GM18868 (cell line): ENCODE results near the gene CEACAM3.

Source experiments
- ATAC-seq: cut with Tn5 transposase; IDR thresholded peaks from one replicate; pipeline ENCODE4 v1.9.1; 2021; ENCODE audit warnings: mild to moderate bottlenecking, moderate library complexity; ENCODE audit not compliant: unreplicated experiment

CEACAM3 gene

DNA sequence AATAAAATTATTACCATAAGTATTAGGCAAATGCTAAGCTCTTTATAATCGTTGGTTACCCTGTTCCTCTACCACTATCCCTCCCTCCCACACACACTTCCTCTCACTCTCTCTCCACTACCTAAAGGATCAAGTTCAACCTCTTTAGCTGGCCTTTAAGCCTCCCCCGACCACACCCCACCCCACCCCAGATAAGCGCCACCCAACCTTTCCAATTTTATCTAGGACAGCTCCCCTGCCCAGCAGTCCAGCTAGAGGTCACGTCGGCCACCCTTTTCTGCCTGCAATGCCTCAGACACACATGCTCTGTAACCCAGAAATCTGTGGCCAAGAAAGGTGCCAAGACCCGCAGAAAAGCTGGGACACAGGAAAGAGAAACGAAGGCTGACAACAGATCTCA lies 47.0 kb downstream of the CEACAM3 start:
- no peak for ATAC-seq

DNA sequence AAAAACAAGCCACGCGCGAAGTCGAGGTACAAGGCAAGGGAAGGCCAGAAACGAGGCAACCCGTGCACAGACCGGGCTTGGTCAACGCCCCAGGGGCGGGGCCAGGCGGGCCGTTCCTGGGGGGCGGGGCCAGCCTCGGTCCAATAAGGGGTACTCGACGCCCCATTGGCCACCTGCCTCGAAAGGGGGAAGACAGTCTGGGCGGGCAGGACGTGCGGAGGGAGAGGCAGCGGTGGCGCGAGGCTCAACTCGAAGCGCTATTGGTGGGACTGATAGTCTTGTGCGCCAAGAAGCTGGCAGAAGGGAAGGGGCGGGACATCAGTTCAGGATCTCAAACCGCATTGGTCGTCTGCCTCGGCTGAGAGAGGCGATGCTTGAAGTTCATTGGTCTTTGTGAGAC lies 48.2 kb downstream of the CEACAM3 start, which contains the start of gene LYPD4:
LYPD4 (minus strand) TSS at position 83 of the 400 bp plus-strand sequence. CDS start 5,398 bp downstream, outside the sequence.
- ATAC-seq: no peak

DNA sequence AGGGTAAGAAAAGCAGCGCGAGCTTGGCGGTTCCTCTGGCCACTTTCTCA lies 48.4 kb downstream of the CEACAM3 start, which contains the start of gene DMRTC2:
DMRTC2 (plus strand) TSS at position 42 of the 50 bp plus-strand sequence. CDS start 2,387 bp downstream, outside the sequence.
- ATAC-seq: no peak

DNA sequence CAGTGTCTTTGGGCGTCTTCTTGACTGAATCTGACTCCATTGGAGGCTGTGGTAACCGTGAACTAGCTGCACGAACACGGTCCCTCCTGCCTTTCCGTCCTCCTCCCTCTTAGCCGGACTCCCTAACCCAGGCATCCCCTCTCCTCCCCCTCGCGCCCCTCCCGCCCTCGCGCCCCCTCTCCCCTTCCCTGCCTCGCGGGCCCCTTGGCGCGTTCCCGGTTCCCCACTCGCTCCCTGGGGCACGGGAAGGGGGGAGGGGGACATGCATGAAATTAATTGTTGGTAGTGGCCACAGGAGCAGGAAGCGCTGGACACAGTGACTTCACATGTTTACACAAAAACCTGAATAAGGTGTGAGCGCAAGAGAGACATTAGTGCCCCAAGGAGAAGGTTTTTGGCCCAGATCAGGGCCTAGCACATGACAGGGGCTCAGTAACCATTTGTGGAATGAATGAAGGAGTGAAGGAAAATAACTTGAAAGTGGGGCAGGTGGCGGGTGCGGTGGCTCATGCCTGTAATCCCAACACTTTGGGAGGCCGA lies 48.7 kb downstream of the CEACAM3 start:
- no peak for ATAC-seq

DNA sequence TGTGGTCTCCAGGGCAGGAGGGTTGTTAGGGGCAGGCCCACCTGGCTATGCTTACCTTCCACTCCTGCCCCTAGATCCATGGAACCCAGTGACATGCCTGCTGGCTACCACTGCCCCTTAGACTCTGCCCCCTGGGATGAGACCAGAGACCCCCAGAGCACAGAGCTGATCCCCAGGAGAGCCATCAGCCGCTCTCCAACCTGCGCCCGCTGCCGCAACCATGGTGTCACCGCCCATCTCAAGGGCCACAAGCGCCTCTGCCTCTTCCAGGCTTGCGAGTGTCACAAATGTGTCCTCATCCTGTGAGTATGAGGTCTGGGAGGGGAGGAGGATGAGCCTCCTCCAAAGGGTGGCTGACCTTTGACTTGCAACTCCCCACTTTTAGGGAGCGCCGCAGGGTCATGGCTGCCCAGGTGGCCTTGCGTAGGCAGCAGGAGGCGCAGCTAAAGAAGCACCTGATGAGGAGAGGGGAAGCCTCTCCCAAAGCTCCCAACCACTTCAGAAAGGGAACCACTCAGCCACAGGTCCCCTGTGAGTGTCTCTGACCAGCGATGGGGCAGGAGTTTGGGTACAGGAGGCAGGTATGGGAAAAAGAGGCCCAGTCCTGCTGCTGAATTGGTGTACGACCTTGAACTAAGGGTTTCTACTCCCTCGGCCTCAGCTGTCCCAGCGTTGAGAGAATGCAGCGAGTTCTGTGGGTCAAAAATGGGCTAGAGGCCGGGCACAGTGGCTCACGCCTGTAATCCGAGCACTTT lies 51.1 kb downstream of the CEACAM3 start:
- ATAC-seq: no peak

DNA sequence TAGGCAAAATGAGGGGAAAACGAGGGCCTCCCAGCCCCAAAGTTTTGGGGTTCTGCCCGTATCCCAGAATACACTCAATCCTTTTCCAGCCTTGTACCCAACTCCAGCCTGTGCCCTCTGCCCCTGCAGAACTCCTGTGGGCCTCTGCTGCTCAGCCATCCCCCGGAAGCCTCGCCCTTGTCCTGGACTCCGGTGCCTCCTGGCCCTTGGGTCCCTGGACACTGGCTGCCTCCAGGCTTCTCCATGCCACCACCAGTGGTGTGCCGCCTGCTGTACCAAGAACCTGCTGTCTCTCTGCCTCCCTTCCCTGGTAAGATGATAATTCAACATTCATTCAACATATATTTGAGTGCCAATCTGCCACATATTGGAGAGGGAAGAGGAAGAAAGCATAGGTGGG lies 52.3 kb downstream of the CEACAM3 start:
- no peak for ATAC-seq

DNA sequence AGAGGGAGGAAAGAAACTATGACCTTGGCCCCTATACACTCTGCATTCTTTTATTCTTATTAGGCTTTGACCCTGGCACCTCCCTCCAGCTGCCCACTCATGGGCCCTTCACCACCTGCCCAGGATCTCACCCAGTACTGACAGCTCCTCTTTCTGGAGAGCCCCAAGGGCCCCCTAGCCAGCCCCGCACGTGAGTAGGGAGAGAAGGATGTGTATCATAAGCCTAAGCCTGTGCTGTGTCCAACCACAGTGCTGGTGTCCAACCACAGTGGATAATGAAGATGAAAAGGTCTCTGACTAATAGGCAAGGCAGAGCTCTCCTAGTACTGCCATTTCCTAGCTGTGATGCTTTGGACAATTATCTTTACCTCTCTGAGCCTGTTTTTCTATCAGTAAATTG lies 52.7 kb downstream of the CEACAM3 start:
- no peak for ATAC-seq

DNA sequence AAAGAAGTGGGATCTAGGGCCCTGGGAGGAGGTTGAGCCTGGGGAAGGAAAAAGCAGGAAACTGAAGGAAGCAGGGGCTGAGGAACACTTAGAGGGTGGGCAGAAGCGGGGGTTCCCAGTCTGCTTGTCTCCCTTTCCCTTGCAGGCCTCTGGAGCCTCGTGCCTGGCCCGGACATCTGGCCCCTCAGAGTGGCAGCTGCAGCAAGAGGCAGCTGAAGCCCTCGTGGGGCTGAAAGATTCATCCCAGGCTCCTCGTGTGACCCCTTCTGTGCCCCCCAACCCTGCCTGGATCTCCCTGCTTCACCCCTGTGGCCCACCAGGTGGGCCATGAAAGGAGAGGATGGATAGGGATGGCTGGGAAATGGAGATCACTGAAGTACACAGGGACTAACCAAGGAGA lies 54.0 kb downstream of the CEACAM3 start:
- no peak for ATAC-seq

DNA sequence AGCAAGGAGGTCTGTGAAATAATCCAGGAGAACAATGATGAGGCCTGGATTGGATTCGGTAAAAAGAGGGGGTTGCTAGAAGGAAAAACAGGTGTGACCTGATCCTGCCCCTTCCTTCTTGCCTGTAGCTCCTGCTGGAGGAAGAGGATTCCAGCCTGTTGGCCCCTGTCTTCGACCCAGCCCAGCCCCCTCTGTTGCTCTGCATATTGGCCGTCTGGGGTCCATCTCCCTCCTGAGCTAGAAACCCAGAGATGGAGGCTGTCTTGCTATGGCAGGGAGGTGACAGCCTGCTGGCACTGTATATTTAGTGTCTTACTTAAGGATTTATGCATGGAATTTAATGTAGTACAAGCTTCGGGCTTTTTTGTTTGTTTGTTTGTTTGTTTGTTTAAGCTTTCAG lies 55.1 kb downstream of the CEACAM3 start:
- ATAC-seq: no peak

DNA sequence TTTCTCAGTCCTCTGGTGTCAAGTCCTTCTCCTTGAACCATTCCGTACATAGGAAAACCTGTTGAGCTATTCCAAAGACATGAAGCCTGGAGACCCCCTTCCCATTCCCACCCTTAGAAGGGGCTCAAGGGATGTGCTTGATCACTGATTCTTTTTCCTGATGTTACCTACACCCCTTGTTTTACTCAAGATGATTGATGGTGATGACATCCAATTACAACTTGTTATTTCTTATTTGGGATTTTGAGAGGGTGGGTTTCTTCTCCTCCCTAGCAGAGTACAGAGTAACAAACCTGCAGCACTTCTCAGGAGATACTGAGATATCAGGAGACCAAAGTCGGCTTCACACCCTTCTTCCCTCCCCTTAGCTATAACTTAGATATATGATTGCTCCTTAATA lies 57.0 kb downstream of the CEACAM3 start:
- no peak for ATAC-seq

DNA sequence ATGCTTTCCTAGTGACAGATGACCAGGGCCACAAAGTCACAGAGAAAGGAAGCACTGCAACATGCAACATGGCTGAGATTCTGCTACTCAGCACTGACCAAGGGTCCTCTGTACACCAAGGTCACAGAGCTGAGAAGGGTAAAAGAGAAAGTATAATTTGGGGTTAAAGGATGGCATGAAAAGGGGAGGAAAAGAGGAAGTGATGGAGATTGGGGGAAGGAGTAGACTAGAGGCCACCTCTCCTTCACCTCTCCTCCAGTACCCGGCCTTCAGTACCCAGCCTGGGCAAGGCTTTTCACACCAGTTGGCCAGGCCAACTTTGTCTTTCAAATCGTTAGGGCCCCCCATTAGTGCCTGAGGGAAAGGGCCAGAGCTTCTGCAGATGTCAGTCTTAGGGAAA lies 57.4 kb downstream of the CEACAM3 start:
- ATAC-seq: no peak

DNA sequence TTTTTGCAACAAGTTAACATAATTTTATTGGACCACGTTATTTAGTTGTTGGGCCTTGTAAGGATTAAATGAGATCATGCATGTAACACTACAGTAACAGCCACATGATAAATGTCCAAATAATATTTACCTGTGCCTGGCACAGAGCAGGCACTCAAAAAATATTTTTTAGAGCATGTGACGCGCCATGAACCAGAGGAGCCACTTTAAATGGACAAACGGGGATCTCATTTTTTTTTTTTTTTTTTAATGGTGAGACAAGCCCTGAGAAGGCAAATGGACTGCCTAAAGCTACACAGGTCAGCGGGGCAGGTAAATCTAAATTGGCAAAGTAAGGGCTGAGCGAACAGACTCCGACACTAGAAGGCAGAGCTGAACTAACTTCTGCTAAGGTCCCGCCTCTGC lies 62.8 kb downstream of the CEACAM3 start:
- no peak for ATAC-seq

DNA sequence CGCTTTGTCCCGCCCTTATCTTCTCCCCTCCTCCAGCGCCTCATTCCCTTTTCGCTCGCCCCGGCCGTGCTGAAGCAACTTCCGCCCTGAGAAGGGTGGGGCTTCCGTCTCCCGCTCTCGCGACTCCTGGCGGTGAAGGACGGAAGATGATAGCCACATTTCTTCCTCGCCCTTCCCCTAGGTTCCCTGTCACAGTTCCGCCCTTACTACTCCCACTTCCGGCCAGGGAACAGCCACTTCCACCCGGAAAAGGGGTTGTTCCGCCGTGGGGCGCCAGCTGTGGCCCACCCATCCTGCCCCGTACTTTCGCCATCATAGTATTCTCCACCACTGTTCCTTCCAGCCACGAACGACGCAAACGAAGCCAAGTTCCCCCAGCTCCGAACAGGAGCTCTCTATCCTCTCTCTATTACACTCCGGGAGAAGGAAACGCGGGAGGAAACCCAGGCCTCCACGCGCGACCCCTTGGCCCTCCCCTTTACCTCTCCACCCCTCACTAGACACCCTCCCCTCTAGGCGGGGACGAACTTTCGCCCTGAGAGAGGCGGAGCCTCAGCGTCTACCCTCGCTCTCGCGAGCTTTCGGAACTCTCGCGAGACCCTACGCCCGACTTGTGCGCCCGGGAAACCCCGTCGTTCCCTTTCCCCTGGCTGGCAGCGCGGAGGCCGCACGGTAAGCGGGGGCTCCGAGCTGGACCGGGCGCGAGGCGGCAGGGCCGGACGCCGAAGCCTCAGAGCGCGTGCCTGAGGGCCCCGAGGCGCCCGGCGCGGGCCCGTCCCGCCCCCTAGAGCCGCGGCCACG lies 63.4 kb downstream of the CEACAM3 start, which contains the start of gene RPS19:
RPS19 (plus strand) TSS at position 638 of the 801 bp plus-strand sequence. CDS start 520 bp downstream, outside the sequence.
- ATAC-seq: peak; percentile 77

DNA sequence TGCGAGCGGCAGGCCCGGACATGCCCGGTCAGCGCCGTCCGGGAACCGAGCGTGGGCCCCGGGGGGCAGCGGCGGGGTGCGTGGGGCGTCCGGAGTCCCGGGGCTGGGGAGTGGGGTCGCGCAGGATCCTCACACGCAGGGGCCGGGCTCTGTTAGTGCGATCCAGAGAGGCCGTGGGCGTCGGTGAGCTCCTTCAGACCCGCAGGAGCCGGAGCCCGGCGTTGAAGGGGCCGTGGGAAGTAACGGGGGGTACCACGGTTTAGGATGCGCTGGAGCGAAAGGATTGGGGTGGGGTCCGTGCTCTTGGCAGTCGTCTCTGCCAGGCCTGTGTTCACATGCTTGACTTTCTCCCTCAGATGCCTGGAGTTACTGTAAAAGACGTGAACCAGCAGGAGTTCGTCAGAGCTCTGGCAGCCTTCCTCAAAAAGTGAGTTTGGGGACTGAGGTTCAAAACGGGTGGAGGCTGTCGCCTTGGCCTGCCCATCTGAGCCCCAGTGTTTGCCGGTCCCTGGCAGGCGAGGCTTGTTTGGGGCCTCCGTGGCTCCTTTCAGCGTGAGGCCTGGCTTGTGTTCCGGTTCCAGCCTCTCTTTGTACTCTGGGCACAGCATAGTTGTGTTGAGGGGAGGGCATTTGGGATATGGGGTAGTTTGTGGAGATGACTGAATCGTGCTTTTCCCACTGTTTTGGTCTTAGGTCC lies 64.2 kb downstream of the CEACAM3 start:
- no peak for ATAC-seq
